Daoy (cell line): ENCODE measurements around the gene ASIC3. TPM values are rescaled to one million over a fixed set of nuclear protein-coding genes. Genes with fewer than 3 reads are reported as not detected.
"Not testable (repeated sequence)": the region's sequence is repeated elsewhere in the genome, so short reads cannot be mapped to it uniquely, and the experiment has no call there.

Experiments used
- DNase-seq: peaks from one replicate; pipeline ENCODE4 v3.0.0-alpha.2; 2015; ENCODE audit warnings: low read depth
- total RNA-seq: library from RNA; depleted of rRNA; stranded (reverse); fragments of >200 nt; shearing (Covaris generic); gene quantifications from 2 replicates; pipeline ENCODE4 v1.2.3, GENCODE V29; 2014; rRNA removed

Gene ASIC3
- 0.12 and 1.5 TPM in 2 replicates for total RNA-seq

DNA sequence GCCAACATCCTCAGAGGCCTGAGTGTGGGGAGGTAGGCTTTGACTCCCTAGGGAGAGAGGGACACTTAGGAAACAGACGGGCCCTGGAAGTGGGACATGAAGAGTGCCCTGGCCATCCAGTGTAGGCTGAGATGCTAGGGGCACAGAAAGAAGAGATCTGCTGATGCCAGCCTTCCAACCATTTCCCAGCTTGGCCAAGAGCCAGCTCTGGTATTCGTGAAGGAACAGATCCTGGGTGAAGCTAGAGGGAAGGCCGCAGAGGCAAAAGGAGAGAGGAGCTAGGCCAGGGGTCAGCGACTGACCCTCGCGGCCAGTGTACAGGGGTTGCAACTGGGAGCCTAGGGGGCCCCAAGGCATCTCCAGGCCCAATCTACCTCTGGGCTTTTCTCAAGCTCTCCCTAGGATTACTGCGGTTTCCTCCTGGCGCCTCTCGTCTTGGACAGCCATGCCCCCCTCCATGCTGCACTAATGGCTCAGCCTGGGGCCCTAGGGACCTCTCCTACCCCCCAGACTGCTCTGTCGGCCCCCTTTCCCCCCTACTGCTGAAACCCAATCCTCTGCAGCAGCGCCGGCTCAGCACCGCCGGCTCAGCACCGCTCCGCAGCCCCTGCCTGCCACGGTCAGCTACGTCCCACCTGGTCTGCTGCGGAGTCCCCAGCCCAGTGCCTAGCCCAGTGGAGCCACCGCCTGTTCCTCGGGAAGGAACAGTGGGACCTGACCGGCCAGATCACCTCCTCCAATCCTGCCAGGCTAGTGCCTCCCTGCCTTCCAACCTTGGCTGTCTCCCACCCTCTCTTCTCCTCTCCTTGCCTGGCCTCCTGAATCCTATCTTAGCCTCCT, at the start of gene ASIC3:
Gene ASIC3 (plus strand): TSS at position 556 of the 840 bp plus-strand sequence. CDS start 355 bp downstream, outside the sequence.
- DNase-seq = no peak

DNA sequence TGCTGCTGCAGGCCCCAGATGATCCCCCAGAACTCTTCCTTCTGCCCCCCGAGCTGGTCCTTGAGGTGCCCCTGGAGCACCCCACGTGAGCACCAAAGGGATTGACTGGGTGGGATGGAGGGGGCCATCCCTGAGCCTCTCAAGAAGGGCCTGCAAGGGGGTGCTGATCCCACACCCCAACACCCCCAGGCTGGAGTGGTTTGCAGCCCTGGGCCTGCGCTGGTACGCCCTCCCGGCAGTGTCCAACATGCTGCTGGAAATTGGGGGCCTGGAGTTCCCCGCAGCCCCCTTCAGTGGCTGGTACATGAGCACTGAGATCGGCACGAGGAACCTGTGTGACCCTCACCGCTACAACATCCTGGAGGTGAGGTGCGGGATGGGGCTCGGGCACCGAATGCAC, 49.3 kb upstream of the ASIC3 start:
- DNase-seq = no peak

GRCh38 chr7:150999497-151000230, 48.7 kb upstream of the ASIC3 start:
- DNase-seq = no peak

DNA sequence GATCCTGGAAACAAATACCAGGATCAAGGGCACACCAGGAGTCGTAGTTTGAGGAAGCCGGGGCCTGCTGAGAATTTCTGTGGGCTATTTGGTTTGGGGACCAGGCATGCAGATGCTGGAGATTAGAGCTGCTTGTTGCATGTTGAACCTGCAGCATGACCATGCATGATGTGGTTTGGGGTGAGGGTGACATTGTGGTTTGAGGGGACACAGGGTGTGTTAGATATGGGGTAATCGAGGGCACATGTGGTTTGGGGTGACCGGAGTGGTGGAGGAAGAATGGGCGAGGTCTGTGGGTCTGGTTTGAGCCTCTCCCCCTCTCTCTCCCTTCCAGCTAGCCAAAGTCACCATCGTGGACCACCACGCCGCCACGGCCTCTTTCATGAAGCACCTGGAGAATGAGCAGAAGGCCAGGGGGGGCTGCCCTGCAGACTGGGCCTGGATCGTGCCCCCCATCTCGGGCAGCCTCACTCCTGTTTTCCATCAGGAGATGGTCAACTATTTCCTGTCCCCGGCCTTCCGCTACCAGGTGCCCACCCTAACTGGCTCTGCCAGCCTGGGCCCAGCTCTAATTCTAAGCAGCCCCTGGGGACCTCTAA, 47.3 kb upstream of the ASIC3 start:
- no peak for DNase-seq

- no peak for DNase-seq
These were observed 46.8 kb upstream of the ASIC3 start for GRCh38 chr7:151001546-151001945.

GRCh38 chr7:151003572-151003971, 44.8 kb upstream of the ASIC3 start:
- DNase-seq = no peak

DNA sequence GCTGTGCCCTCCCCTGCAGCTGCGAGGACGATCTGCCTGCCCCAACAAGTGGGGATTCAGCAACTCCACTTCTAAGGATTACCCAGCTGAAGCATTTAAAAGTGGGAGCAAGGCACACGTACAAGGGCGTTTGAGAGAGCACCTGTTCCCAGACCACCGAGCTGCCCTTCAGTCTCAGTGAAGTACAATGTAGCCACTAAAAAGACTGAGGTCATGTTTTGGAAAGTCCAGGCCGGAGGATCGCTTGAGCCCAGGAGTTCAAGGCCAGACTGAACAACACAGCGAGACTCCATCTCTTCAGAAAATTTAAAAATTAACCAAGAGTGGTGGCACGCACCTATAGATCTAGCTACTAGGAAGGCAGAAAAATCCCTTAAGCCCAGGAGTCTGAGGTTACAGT, 42.8 kb upstream of the ASIC3 start:
- DNase-seq = no peak

GRCh38 chr7:151006590-151007300, 41.6 kb upstream of the ASIC3 start:
- DNase-seq = no peak

DNA sequence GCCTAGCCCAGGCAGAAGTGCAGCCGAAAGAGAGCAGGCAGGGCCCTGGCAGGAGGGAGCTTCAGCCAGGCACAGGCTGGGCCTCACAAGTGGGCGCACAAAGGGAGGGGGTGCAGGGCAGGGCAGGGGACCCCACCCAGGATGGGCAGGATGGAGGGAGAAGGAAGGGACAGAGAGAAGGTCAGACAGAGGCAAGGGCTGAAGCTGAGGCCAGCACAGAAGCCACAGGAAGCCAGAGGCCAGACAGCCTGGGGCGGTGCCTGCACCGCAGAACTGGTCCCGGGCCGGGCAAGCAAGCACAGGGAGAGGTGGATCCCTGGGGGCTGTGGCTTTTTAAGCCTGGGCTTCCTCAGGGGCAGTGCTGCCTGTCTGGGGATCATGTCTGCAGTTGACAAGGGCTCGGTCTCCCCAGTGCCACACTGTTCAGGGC, 40.8 kb upstream of the ASIC3 start:
- no peak for DNase-seq

DNA sequence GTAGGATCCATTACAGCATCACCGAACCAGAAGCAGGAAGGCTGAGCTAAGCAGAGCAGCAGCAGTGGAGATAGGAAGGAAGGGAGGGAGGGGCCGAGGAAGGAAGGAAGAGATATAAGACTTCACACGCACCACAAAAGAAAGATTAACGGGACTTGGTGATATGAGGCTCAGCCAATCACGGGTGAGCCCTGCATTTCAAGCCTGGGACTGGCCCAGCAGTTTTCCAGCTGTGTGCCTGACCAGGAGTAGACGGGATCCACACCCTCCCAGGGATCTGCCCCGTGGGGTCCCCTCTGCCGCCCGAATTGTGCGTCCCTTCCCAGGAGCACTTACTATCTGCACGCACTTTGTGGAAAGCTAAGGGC, 40.2 kb upstream of the ASIC3 start:
- no peak for DNase-seq

- peak; percentile 54 for DNase-seq
These were observed 39.6 kb upstream of the ASIC3 start for GRCh38 chr7:151008511-151009323.

DNA sequence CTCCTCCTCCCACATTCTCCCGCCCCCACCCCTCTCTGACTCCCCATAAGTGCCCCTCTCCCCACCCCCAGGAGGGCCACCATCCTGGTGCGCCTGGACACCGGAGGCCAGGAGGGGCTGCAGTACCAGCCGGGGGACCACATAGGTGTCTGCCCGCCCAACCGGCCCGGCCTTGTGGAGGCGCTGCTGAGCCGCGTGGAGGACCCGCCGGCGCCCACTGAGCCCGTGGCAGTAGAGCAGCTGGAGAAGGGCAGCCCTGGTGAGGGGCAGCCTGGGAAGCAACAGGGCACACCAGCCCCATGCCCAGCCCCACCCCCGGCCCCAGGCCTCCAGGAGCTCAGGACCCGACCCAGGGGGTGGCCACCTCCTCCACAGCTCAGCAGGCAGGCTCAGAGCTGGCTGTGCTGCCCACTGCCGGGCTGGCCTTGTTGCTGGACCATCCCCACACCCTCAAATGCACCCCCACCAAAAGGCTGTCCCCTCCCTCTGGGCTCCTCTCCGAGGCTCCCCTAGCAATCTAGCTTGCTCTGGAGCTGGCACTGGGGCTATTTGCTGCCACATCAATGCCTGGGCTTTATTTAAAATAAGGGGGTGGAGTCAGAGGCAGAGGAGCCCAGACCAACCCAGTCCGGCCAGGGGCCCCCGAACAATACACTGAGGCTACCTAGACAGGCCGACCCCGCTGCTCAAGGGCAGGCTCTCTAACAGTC, 38.8 kb upstream of the ASIC3 start:
- no peak for DNase-seq

DNA sequence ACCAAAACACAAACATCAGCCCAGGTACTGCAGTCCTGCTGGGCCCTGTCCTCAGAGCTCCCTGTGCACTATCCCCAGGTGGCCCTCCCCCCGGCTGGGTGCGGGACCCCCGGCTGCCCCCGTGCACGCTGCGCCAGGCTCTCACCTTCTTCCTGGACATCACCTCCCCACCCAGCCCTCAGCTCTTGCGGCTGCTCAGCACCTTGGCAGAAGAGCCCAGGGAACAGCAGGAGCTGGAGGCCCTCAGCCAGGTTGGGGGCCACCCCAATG, 38.4 kb upstream of the ASIC3 start:
- no peak for DNase-seq

DNA sequence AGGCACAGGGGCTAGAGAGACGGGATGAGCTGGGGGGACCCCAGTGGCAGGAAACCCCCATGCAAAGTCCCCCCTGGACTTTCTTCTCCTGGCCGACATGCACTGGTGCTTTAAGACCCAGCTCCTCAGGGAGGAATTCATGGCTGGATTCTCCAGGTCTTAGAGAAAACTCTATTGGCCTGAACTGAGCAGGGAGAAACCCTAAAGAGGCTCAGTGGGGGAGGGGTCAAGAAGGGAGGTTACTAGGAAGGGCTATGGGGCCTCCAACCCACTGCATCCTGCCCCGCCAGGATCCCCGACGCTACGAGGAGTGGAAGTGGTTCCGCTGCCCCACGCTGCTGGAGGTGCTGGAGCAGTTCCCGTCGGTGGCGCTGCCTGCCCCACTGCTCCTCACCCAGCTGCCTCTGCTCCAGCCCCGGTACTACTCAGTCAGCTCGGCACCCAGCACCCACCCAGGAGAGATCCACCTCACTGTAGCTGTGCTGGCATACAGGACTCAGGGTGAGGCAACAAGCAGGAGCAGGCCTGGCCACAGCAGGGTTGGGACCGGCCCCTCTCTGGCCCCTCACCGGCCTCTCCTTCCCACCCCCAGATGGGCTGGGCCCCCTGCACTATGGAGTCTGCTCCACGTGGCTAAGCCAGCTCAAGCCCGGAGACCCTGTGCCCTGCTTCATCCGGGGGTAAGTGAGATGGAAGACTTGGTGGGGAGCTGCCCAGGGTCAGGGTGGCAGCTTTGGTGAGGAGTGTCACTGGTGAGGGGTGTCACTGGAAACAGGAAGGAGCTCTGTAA, 37.8 kb upstream of the ASIC3 start:
- no peak for DNase-seq

- DNase-seq = no peak
These were observed 37.3 kb upstream of the ASIC3 start for GRCh38 chr7:151011097-151011409.

GRCh38 chr7:151011616-151012015, 36.7 kb upstream of the ASIC3 start:
- not testable (repeated sequence) for DNase-seq

DNA sequence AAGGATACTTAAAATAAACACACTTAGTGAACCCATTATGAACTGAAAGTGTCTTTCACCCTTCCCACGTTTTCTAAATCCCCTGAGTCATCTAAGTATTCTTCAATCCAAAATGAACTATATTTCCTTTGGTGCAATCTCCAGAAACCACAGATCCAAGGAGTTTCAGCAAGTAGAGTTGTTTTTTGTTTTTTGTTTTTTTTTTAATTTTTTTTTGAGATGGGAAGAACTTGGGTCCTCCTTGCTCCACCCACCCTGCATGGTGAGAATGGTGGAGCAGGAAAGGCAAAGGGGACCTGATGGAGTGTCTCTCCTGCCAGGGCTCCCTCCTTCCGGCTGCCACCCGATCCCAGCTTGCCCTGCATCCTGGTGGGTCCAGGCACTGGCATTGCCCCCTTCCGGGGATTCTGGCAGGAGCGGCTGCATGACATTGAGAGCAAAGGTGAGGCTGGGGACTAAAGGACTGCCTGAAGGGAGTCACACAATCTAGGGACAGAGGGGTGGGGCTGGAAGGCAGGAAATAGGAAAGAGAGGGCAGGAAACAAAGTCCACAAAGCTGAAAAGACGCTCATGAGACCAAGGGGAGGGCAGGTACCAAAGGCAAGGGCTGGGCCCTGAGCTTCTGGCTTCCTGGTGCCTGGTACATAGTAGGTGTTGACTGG, 36.2 kb upstream of the ASIC3 start:
- DNase-seq = no peak

DNA sequence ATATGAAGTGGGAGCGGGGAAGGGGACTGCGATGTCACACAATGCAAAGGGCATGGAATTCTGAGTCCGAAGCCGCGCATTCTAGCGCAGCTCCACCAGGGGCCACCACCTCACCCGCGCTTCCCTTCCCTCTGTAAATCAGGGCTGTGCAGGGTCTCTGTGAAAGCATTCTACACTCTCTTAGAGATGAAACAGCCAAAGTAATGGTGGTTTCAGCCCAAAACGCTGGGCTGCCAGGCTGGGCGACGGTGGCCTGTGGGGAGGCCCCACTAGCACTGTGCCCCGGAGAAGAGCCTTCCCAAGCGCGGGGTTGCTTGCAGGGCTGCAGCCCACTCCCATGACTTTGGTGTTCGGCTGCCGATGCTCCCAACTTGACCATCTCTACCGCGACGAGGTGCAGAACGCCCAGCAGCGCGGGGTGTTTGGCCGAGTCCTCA, 35.4 kb upstream of the ASIC3 start:
- DNase-seq = peak; percentile 69

DNA sequence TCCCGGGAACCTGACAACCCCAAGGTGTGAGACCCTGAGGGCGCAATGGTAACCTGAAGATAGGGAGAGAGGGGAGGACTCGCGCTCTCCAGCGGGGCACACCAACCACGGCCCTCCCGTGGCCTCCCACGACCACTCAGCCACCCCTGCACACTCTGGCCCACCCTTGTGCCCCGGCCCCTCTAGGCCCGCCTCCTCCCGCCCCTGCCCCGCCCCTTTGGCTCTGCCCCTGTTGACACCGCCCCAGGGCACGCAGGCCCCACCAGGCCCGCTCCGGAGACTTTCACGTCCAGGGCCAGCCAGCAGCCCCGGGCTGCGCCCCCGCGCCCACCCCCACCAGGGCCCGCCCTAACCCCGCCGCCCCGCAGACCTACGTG, 35.0 kb upstream of the ASIC3 start:
- no peak for DNase-seq
